ENCODE data around the gene OTOGL.

DNA sequence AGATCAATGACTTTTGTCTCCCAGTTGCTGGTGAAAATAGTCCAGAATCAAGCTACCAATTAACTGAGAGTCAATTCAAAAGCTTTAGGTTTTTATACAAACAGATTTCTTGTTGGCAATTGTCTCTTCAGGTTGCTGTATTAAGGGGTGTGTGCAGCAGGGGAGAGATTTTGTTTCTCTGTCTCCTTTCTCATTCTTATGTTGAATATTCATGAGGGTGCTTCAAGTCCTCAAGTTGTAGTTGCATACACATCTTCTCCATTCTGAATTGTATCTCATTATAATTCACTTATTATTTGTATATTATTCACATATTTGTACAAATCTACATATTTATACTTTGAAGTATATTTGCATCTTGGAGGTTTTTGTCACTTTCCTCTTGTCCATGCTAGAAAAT, 218.0 kb downstream of the OTOGL start:
- TF ChIP-seq, protein P1, sequence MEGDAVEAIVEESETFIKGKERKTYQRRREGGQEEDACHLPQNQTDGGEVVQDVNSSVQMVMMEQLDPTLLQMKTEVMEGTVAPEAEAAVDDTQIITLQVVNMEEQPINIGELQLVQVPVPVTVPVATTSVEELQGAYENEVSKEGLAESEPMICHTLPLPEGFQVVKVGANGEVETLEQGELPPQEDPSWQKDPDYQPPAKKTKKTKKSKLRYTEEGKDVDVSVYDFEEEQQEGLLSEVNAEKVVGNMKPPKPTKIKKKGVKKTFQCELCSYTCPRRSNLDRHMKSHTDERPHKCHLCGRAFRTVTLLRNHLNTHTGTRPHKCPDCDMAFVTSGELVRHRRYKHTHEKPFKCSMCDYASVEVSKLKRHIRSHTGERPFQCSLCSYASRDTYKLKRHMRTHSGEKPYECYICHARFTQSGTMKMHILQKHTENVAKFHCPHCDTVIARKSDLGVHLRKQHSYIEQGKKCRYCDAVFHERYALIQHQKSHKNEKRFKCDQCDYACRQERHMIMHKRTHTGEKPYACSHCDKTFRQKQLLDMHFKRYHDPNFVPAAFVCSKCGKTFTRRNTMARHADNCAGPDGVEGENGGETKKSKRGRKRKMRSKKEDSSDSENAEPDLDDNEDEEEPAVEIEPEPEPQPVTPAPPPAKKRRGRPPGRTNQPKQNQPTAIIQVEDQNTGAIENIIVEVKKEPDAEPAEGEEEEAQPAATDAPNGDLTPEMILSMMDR (IDR thresholded peaks at IDR 0.05): no peak
- no peak for TF ChIP-seq POLR2A (IDR thresholded peaks at IDR 0.05)

All from adrenal gland (tissue), 5 donors.